Mesenchymal stem cell (in vitro differentiated cells and primary cell): Measurements from ENCODE around the gene IFRD1.
A peak's percentile ranks its signal among the peaks of the same experiment; 100 is the strongest.

ENCODE experiments used
- DNase-seq: peaks from one replicate; pipeline ENCODE4 v3.0.0-alpha.2; 2013
- H2AFZ ChIP-seq: one replicate; pipeline ENCODE4 v1.6.1; 2013; ENCODE audit warnings: low read depth, mild to moderate bottlenecking, control low read depth, inconsistent platforms, low read length, moderate library complexity
- H2AK5ac ChIP-seq: 2 replicates; pipeline ENCODE4 v1.6.1; 2013; ENCODE audit warnings: low read length, moderate library complexity, mild to moderate bottlenecking, inconsistent platforms; ENCODE audit not compliant: severe bottlenecking
- H2BK120ac ChIP-seq: one replicate; pipeline ENCODE4 v1.6.1; 2013; ENCODE audit warnings: low read depth, mild to moderate bottlenecking, inconsistent platforms, low read length, moderate library complexity
- H2BK12ac ChIP-seq, 2 experiments: one replicate each; pipeline ENCODE4 v1.6.1; 2013; ENCODE audit warnings: inconsistent platforms in 2 of 2, low read length in 2 of 2, mild to moderate bottlenecking in 2 of 2, moderate library complexity in 2 of 2, control low read depth in 1 of 2
- H2BK15ac ChIP-seq: one replicate; pipeline ENCODE4 v1.6.1; 2013; ENCODE audit warnings: mild to moderate bottlenecking, low read depth, inconsistent platforms; ENCODE audit not compliant: poor library complexity, severe bottlenecking
- H2BK5ac ChIP-seq: 2 replicates; pipeline ENCODE4 v1.6.1; 2013; ENCODE audit warnings: low read depth, mild to moderate bottlenecking, low read length, control low read depth, inconsistent platforms; ENCODE audit not compliant: poor library complexity, severe bottlenecking
- H3K14ac ChIP-seq, 2 experiments: one replicate each; pipeline ENCODE4 v1.6.1; 2013; ENCODE audit warnings: inconsistent platforms in 2 of 2, low read length in 2 of 2, control low read depth in 1 of 2, mild to moderate bottlenecking in 1 of 2, moderate library complexity in 1 of 2
- H3K18ac ChIP-seq, 2 experiments: one replicate each; pipeline ENCODE4 v1.6.1; 2013; ENCODE audit warnings: inconsistent platforms in 2 of 2, low read length in 2 of 2, control low read depth in 1 of 2, low read depth in 1 of 2, mild to moderate bottlenecking in 1 of 2
- H3K23ac ChIP-seq, 2 experiments: one replicate each; pipeline ENCODE4 v1.6.1; 2013; ENCODE audit warnings: inconsistent platforms in 2 of 2, low read length in 2 of 2, mild to moderate bottlenecking in 2 of 2, moderate library complexity in 2 of 2, control low read depth in 1 of 2
- H3K27ac ChIP-seq: 2 replicates; pipeline ENCODE4 v1.5.1; 2013; ENCODE audit warnings: mild to moderate bottlenecking, moderate library complexity, low read length, control low read depth, inconsistent platforms; ENCODE audit not compliant: poor library complexity, severe bottlenecking
- H3K27me3 ChIP-seq, 2 experiments: 2 replicates each; pipeline versions ENCODE4 v1.6.1 to v1.7.0; 2013; ENCODE audit warnings: low read length in 2 of 2, mild to moderate bottlenecking in 2 of 2, moderate library complexity in 2 of 2, control low read depth in 1 of 2, inconsistent platforms in 1 of 2; ENCODE audit not compliant: control insufficient read depth in 1 of 2, insufficient read depth in 1 of 2
- H3K36me3 ChIP-seq, 2 experiments: 2 replicates each; pipeline versions ENCODE4 v1.6.1 to v1.7.0; 2013; ENCODE audit warnings: low read length in 2 of 2, control low read depth in 1 of 2, inconsistent platforms in 1 of 2, low read depth in 1 of 2, mild to moderate bottlenecking in 1 of 2; ENCODE audit not compliant: insufficient read depth in 2 of 2, control insufficient read depth in 1 of 2
- H3K4ac ChIP-seq, 2 experiments: one replicate each; pipeline ENCODE4 v1.6.1; 2013; ENCODE audit warnings: inconsistent platforms in 2 of 2, low read length in 2 of 2, mild to moderate bottlenecking in 2 of 2, moderate library complexity in 2 of 2, control low read depth in 1 of 2, low read depth in 1 of 2
- H3K4me1 ChIP-seq: 2 replicates; pipeline ENCODE4 v1.6.1; 2013; ENCODE audit warnings: low read depth, low read length, control low read depth; ENCODE audit not compliant: control insufficient read depth, insufficient read depth
- H3K4me2 ChIP-seq: 2 replicates; pipeline ENCODE4 v1.6.1; 2013; ENCODE audit warnings: low read length, mild to moderate bottlenecking, inconsistent platforms; ENCODE audit not compliant: poor library complexity, severe bottlenecking
- H3K4me3 ChIP-seq, 2 experiments: 2 replicates each; pipeline versions ENCODE4 v1.5.1 to v1.7.0; 2013; ENCODE audit warnings: low read length in 2 of 2, mild to moderate bottlenecking in 2 of 2, control low read depth in 1 of 2, low read depth in 1 of 2; ENCODE audit not compliant: insufficient read depth in 1 of 2
- H3K79me1 ChIP-seq: replicated peaks from 2 replicates; pipeline ENCODE4 v1.6.1; 2013; ENCODE audit warnings: mild to moderate bottlenecking, control low read depth, low read length, inconsistent platforms; ENCODE audit not compliant: poor library complexity, severe bottlenecking
- H3K9ac ChIP-seq: 2 replicates; pipeline ENCODE4 v1.7.0; 2013; ENCODE audit warnings: mild to moderate bottlenecking, low read length, moderate library complexity
- H3K9me3 ChIP-seq: 2 replicates; pipeline ENCODE4 v1.7.0; 2013; ENCODE audit warnings: mild to moderate bottlenecking, low read length; ENCODE audit not compliant: control insufficient read depth
- H4K8ac ChIP-seq: one replicate; pipeline ENCODE4 v1.6.1; 2013; ENCODE audit warnings: inconsistent platforms, mild to moderate bottlenecking, low read length, moderate library complexity
- H4K91ac ChIP-seq: one replicate; pipeline ENCODE4 v1.6.1; 2013; ENCODE audit warnings: mild to moderate bottlenecking, low read length, inconsistent platforms
- WGBS: methylation state at CpG from one replicate; pipeline ENCODE4 v1.1.7; 2013; ENCODE audit warnings: mixed read lengths; 5-methylcytosine and 5-hydroxymethylcytosine counted together

The IFRD1 gene

DNA sequence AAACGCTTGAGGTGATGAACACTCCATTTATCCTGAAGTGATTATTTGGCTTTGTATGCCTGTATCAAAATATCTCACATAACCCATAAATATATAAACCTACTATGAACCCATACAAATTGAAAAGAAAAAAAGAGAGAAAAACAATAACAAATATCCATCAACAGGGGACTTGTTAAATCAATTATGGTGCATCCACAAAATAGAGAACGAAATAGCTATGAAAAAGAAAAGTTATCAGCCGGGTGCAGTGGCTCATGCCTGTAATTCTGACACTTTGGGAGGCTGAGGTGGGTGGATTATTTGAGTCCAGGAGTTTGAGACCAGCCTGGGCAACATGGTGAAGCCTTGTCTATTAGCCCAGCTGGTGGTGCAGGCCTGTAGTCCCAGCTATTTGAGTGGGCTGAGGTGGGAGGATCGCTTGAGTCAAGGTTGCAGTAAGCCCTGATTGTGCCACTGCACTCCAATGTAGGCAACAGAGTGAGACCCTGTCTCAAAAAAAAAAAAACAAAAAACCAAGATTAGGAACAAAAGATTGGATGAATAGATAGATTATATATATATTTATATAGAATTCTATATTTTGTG lies 30.6 kb upstream of the IFRD1 start:
- Histone ChIP-seq H4K91ac (no peak overlapping the region), H3K23ac (no peak overlapping the region), H3K4me2 (no peak overlapping the region), H3K4ac (no peak overlapping the region), H3K27me3 (no peaks in the 10 kb centered on the region), H3K4me1 (peaks cover 12% of the 10 kb centered on the region), H4K8ac (no peak overlapping the region), H3K18ac (no peak overlapping the region), H3K36me3 (no peaks in the 10 kb centered on the region), H2AK5ac (peak overlapping the region; percentile 21), H2BK15ac (no peak overlapping the region), H3K14ac (no peak overlapping the region), H3K4me3 (no peak overlapping the region), H2BK120ac (no peak overlapping the region), H2AFZ (no peak overlapping the region), H3K9ac (no peak overlapping the region), H3K9me3 (no peaks in the 10 kb centered on the region), H3K27ac (no peak overlapping the region), H3K79me1 (no peaks in the 10 kb centered on the region), H2BK5ac (no peak overlapping the region), H2BK12ac (peak overlapping the region in 1 of 2 experiments; percentile 38)
- DNase-seq = no peak
- WGBS = 96% methylated on average over 2 of the region's 4 CpGs

GRCh38 chr7:112420236-112420861 lies 29.9 kb upstream of the IFRD1 start:
- Histone ChIP-seq H2BK5ac (peak overlapping the region; percentile 40), H4K8ac (no peak overlapping the region), H2AFZ (no peak overlapping the region), H4K91ac (no peak overlapping the region), H3K4ac (no peak overlapping the region), H2BK15ac (no peak overlapping the region), H2AK5ac (no peak overlapping the region), H3K9ac (peak overlapping the region; percentile 82), H3K23ac (no peak overlapping the region), H3K9me3 (no peaks in the 10 kb centered on the region), H3K36me3 (no peaks in the 10 kb centered on the region), H3K27ac (peak overlapping the region; percentile 62), H2BK12ac (no peak overlapping the region), H3K14ac (no peak overlapping the region), H3K27me3 (no peaks in the 10 kb centered on the region), H3K4me2 (no peak overlapping the region), H3K4me3 (peak overlapping the region in 1 of 2 experiments; percentile 50), H3K4me1 (peaks cover 12% of the 10 kb centered on the region), H2BK120ac (no peak overlapping the region), H3K79me1 (peaks cover 3% of the 10 kb centered on the region), H3K18ac (no peak overlapping the region)
- 91% methylated on average over 9 of the region's 9 CpGs for WGBS
- no peak for DNase-seq

- H3K36me3 ChIP-seq = no peaks in the 10 kb centered on the region
- no peak overlapping the region for H3K14ac ChIP-seq
- H3K4me3 ChIP-seq = no peak overlapping the region
- no peak overlapping the region for H3K4ac ChIP-seq
- peak overlapping the region; percentile 52 for H4K8ac ChIP-seq
- no peak overlapping the region for H3K27ac ChIP-seq
- peak overlapping the region; percentile 6 for H4K91ac ChIP-seq
- no peak overlapping the region for H2BK15ac ChIP-seq
- no peaks in the 10 kb centered on the region for H3K27me3 ChIP-seq
- peaks cover 4% of the 10 kb centered on the region for H3K79me1 ChIP-seq
- no peak overlapping the region for H2BK120ac ChIP-seq
- no peak for DNase-seq
- H3K4me2 ChIP-seq = no peak overlapping the region
- H3K23ac ChIP-seq = no peak overlapping the region
- H3K9me3 ChIP-seq = no peaks in the 10 kb centered on the region
- H2BK5ac ChIP-seq = no peak overlapping the region
- peak overlapping the region; percentile 16 for H3K9ac ChIP-seq
- peak overlapping the region; percentile 6 to 65 for H2BK12ac ChIP-seq
- peak overlapping the region; percentile 96 for H2AK5ac ChIP-seq
- no peak overlapping the region for H2AFZ ChIP-seq
- peak overlapping the region; percentile 8 to 37 for H3K18ac ChIP-seq
- H3K4me1 ChIP-seq = peaks cover 11% of the 10 kb centered on the region
- 74% methylated on average over 9 of the region's 9 CpGs for WGBS
These were observed 28.4 kb upstream of the IFRD1 start for GRCh38 chr7:112421666-112422486.
